ENCODE results near the gene ARSG.

GRCh38 chr17:68398691-68399637 lies 107.7 kb downstream of the ARSG start:
- TF ChIP-seq CTCF (IDR thresholded peaks at IDR 0.05; ENCODE audit: low read depth, low read length, poor library complexity, severe bottlenecking): peak; percentile 84
- TF ChIP-seq EZH2phosphoT487 (IDR thresholded peaks at IDR 0.05; ENCODE audit: borderline replicate concordance, low read length): no peak
